ENCODE data around the gene TIAM1.

Gene TIAM1

DNA sequence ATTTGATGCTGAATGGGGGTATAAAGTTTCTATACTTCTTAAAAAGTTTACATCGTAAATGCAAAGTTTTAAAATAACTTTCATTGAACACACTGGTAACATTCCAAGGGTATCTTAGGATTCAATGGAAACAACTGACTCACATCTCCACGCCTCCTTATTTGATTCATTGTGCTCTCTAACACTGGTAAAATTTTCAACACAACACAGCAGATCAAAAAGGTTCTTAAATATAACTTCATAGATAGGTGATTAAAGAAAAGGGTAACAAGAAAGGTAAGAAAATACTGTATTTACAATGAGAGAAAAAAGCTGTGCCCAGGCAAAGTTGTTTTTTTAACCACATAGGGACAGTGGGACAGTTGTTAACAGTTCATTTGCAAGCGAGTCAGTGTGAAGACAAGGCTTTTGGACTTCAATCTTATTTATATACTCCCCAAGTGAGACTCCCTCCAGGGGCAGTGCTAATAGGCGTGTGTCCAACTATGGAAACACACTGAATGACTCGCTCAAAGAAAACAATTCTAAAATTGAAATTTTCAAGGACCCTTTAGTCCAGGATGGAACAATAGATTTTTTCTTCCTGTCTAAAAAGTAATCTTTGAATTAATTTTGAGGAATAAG, 140.5 kb downstream of the TIAM1 start:
- peak; percentile 16 for DNase-seq (ENCODE audit: low spot score)

DNA sequence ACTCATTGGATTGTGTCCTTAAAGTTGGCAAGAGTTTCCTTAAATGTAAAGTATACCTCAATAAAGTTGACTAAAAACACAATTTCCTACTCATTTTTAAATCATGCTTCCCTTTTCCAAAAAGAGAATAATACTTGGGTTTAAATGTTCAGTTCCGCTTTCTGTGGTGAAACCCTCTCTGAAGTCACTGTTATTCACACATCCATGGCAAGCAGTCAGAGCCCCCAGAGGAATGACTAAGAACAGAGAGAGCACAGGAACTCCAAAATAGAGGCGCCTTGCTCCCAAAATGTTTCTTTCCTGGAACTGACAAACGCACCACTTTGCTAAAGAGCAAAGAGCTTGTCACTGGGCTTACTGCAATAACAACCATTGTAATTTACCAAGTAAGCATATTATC, 142.5 kb downstream of the TIAM1 start:
- DNase-seq (ENCODE audit: low spot score), result no peak

- no peak for DNase-seq (ENCODE audit: low spot score)
These were observed 142.9 kb downstream of the TIAM1 start for GRCh38 chr21:31201144-31201543.

DNA sequence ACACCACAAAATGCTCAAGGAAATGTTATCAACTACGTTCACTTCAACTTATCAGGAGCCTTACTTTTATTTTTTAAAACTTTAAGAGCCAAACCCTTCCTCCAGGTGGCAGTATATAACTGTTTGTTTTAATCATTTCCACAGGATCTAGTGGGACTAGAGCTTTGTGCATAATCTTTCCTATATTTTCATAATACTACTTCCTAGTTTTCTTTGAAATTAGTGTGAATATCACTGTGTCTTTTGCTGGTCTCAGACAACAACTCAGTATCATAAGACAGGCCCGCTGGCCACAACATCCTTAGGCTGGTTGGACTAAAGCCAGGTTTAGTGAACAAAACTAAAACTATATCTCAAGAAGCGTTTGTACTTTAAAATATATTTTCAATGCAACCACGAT, 145.5 kb downstream of the TIAM1 start:
- peak; percentile 57 for DNase-seq (ENCODE audit: low spot score)

- DNase-seq (ENCODE audit: low spot score), result no peak
These were observed 147.3 kb downstream of the TIAM1 start for GRCh38 chr21:31196724-31197123.

DNA sequence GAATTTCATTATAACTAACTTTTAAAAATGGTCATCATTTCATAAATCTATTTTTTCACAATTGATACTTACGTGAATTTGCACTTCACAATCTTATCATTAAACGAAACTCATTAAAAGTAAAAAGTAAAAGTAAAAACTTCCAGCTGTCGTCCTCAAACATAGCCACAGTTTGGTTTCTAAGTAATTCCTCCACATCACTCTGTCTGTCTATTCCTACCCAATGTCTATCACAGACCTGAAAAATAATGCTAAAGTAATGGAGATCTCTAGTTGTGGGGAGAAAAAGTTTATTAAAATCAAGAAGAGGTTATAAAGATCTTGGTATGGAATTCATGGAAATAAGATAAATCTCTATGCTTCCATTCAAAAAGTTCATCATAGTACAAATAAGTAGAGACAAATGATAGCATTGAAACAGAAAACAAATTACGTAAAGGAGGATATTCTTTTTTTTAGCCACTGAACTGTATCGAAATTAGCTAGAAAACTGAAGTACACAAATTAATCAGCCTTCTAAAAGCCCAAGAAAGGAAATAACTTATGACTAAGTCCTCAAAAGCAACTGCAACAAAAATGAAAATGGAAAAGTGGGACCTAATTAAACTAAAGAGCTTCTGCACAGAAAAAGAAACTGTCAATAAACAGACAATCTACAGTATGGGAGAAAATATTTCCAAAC, 148.6 kb downstream of the TIAM1 start:
- DNase-seq (ENCODE audit: low spot score), result no peak

DNA sequence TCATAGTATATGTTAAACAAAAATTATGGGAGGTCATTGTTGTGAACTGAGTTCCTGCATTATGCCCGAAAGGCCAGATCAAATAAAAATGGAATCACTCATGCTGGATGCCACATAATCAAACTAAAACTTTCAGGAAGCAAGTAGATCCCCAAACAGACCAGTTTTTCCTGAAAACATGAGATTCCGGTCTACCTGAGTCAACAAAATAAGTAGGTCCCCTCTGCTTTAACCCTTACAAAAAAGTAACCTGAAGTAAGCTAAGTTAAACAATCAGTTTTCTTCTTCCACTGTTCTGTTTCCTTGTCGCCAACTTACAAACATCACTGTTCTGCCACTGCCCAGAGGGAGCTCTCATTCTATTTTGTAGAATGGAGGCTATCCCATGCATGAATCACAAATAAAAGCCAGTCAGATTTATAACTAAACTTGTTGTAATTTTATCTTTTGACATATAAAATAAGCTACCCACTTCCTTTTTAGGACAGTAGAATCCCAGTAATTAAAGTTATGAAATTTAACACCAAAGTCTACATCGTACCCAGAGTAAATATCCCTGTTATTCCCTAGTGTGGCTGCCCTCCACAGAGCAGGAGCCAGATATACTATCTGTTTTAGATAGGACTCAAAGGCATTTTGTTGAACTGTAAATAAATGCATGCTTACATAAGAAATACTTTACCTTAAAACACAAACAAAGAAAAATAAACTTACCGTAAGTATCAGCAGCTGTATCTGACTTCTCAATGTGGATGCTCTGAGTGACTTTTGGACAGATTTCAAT, 149.4 kb downstream of the TIAM1 start:
- DNase-seq (ENCODE audit: low spot score), result no peak

DNA sequence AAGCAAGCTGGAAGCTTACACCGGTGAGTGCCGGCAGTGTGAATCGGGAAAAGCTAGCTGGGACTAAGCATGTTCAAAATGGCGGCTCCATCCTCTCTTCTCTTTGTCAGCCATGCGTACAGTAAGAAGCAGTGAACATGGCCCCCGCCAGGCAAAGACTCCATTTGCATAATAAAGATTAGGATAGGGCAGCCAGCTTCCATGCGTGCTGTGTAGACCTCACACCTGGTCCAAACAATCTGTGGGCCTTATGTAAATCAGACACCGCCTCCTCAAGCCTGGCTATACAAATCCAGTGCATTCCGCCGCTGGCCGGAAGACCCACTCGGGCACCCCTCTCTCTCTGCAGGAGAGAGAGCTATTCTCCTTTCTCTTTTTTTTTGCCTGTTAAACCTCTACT, 150.3 kb downstream of the TIAM1 start:
- no peak for DNase-seq (ENCODE audit: low spot score)

- no peak for DNase-seq (ENCODE audit: low spot score)
These were observed 152.5 kb downstream of the TIAM1 start for GRCh38 chr21:31191553-31191952.

DNA sequence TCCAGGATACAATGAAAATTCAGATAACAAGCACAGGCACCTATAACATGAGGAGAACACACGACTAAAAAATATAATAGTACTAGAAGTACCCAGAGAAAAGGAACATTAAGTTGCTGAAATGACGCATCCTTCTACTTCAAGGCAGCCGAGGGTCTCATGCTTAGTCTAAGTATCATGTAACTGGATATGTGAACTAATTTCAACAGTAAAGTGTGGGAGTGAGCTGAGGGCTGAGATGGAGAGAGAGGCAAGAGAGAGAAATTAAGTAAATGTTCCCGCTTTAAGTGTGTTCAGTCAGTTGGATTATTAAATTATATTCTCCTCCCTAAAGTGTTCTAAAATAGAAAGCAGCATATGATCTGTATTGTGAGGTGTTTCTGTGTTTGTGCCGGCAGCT, 153.5 kb downstream of the TIAM1 start:
- no peak for DNase-seq (ENCODE audit: low spot score)

GRCh38 chr21:31187499-31187898, 156.6 kb downstream of the TIAM1 start:
- DNase-seq (ENCODE audit: low spot score), result no peak

DNA sequence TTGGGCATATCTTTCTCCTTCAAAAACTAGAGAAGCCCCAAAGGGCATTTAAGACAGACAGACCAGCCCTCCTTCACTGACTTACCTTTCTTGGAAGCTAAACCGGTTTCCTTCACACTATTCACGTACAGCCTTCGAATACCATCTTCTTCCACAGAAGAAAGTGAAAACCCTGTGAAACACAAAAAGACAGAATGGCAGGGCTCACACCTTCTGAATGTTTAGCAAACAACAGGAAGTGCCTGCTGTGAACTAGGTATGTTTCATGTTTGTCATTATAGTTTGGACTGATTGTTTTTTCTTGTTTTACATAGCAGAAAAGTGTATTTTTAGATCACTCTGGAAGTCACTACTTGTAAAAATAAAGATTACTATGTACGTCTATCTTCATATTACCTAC, 157.1 kb downstream of the TIAM1 start:
- DNase-seq (ENCODE audit: low spot score), result no peak

GRCh38 chr21:31185663-31186062, 158.4 kb downstream of the TIAM1 start:
- no peak for DNase-seq (ENCODE audit: low spot score)

DNA sequence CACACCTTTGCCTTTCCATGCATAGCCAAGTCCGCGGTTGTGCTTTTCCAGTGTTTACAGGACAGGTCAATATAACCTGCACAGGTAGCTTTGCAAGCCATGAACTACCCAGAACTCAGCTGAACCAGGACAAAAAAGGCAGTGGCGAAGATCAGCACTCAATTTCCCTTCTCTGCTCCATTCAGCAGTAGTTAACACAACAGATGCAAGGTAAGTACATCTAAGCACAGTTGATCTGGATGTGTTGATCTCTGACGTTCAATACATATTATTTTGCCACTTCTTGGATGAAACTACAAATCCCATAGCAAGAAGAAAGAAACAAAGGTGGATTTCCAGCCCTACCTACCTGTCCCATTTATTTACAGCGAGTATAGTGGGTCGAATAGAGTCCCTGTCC, 159.2 kb downstream of the TIAM1 start:
- no peak for DNase-seq (ENCODE audit: low spot score)

DNA sequence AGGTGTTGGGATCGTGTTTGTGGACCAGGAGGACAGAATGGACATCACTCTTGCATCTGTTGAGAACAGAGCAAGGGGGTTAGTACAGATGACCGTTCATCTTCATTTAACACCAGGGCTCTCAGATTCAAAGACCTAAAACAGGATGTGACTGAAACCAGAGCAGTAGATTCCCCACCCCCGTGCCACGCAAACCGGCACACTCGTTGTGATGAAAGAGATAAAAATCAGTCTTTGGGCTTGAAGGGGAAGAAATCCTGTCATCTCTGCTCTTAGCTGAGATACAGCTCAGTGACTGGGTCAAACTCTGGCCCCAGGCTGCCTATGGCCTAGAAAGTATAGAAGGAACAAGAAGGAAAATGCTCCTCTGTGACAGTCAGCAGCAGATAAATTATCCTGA, 159.6 kb downstream of the TIAM1 start:
- no peak for DNase-seq (ENCODE audit: low spot score)

GRCh38 chr21:31182231-31183140, 161.6 kb downstream of the TIAM1 start:
- no peak for DNase-seq (ENCODE audit: low spot score)

- no peak for DNase-seq (ENCODE audit: low spot score)
These were observed 162.8 kb downstream of the TIAM1 start for GRCh38 chr21:31181082-31181750.

- DNase-seq (ENCODE audit: low spot score), result peak; percentile 50
These were observed 163.6 kb downstream of the TIAM1 start for GRCh38 chr21:31180256-31181081.

- DNase-seq (ENCODE audit: low spot score), result no peak
These were observed 167.3 kb downstream of the TIAM1 start for GRCh38 chr21:31176725-31177124.

- DNase-seq (ENCODE audit: low spot score), result no peak
These were observed 167.9 kb downstream of the TIAM1 start for GRCh38 chr21:31176080-31176551.
